ENCODE measurements around the gene KLHL42. TPM values are rescaled to one million over a fixed set of nuclear protein-coding genes. Genes with fewer than 3 reads are reported as not detected.
"Not testable (repeated sequence)": the region's sequence is repeated elsewhere in the genome, so short reads cannot be mapped to it uniquely, and the experiment has no call there.

KLHL42 gene
- total RNA-seq, 2 donors from 2014 or later, result 16.5 to 20.1 TPM

DNA sequence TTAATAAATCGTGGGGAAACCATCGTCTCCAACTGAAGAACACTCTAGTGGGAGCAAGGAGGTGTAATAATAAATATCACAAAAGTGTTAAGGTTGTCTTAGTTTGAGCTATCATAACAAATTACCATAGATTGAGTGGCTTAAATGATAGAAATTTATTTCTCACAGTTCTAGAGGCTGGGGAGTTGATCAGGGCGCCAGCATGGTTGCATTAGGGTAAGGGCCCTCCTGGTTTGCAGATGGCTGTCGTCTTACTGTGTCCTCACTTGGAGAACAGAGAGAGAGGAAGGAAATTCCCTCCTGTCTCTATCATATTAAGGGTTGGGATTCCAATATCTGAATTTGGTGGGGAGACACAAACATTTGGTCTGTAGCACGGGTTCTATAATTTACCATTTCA is 36.4 kb upstream of the KLHL42 start:
- Histone ChIP-seq H3K27me3 (no peaks in the 10 kb centered on the region), H3K36me3 (no peaks in the 10 kb centered on the region), H3K4me1 (no peaks in the 10 kb centered on the region), H3K9ac (ENCODE audit: low read depth in 2 of 2, low read length in 2 of 2) (no peak overlapping the region), H3K27ac (no peak overlapping the region), H3K9me3 (no peaks in the 10 kb centered on the region), H3K4me3 (no peak overlapping the region)
- intact Hi-C loops (cut with DNase I), result loop anchor here (5.0 kb wide), 1 partner anchor 74 kb away; no protein-coding TSS in a partner anchor
- TF ChIP-seq, protein P1, sequence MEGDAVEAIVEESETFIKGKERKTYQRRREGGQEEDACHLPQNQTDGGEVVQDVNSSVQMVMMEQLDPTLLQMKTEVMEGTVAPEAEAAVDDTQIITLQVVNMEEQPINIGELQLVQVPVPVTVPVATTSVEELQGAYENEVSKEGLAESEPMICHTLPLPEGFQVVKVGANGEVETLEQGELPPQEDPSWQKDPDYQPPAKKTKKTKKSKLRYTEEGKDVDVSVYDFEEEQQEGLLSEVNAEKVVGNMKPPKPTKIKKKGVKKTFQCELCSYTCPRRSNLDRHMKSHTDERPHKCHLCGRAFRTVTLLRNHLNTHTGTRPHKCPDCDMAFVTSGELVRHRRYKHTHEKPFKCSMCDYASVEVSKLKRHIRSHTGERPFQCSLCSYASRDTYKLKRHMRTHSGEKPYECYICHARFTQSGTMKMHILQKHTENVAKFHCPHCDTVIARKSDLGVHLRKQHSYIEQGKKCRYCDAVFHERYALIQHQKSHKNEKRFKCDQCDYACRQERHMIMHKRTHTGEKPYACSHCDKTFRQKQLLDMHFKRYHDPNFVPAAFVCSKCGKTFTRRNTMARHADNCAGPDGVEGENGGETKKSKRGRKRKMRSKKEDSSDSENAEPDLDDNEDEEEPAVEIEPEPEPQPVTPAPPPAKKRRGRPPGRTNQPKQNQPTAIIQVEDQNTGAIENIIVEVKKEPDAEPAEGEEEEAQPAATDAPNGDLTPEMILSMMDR (IDR thresholded peaks at IDR 0.05), result no peak
- DNase-seq, result no peak

DNA sequence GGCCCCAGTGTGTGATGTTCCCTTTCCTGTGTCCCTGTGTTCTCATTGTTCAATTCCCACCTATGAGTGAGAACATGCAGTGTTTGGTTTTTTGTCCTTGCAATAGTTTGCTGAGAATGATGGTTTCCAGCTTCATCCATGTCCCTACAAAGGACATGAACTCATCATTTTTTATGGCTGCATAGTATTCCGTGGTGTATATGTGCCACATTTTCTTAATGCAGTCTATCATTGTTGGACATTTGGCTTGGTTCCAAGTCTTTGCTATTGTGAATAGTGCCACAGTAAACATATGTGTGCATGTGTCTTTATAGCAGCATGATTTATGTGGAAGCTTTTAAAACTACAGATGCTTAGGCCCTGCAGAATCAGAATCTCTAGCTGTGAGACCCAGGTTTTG is 34.3 kb upstream of the KLHL42 start:
- DNase-seq; H3K9me3 ChIP-seq; H3K4me3 ChIP-seq; H3K4me1 ChIP-seq; H3K9ac ChIP-seq (ENCODE audit: low read depth in 2 of 2, low read length in 2 of 2); intact Hi-C loops (cut with DNase I); H3K27me3 ChIP-seq; H3K36me3 ChIP-seq; H3K27ac ChIP-seq: not testable (repeated sequence)

DNA sequence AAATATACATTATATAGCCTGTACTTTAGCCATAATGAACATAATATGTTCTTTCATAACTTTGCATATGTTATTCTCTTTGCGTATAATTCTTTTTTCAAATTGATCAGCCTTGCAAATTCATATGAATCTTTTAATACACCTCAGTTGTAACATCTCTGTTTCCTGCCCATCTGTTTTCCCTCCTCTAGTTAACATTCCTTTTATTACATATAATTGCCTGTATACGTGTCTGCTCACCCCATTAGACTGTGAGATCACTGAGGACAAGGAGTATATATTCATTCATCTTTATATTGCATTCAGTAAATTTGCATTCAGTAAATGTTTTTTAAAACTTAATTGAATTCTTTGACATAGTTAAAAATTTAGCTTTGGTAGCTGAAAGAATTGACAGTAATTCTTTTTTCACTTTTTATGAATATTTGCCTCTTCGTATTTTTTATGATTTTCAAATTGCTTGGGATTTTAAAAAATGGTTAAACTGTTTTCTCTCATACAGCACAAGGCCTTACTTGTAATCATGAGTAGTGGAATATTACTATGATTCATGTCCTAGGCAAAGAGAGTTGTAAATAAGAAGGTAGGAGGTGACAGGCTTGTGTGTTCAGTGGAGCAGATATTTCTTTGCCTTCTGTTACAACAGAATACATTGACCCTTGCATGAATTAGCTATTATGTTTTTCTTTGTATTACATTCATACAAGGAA is 32.8 kb upstream of the KLHL42 start:
- no peak overlapping the region for H3K4me3 ChIP-seq
- H3K4me1 ChIP-seq, result no peaks in the 10 kb centered on the region
- no peak for DNase-seq
- intact Hi-C loops (cut with DNase I), result no loop called here
- no peaks in the 10 kb centered on the region for H3K36me3 ChIP-seq
- no peak overlapping the region for H3K9ac ChIP-seq (ENCODE audit: low read depth in 2 of 2, low read length in 2 of 2)
- H3K27ac ChIP-seq, result peak overlapping the region; percentile 49
- TF ChIP-seq, protein P1 (IDR thresholded peaks at IDR 0.05), result no peak
- H3K9me3 ChIP-seq, result no peaks in the 10 kb centered on the region
- no peaks in the 10 kb centered on the region for H3K27me3 ChIP-seq

DNA sequence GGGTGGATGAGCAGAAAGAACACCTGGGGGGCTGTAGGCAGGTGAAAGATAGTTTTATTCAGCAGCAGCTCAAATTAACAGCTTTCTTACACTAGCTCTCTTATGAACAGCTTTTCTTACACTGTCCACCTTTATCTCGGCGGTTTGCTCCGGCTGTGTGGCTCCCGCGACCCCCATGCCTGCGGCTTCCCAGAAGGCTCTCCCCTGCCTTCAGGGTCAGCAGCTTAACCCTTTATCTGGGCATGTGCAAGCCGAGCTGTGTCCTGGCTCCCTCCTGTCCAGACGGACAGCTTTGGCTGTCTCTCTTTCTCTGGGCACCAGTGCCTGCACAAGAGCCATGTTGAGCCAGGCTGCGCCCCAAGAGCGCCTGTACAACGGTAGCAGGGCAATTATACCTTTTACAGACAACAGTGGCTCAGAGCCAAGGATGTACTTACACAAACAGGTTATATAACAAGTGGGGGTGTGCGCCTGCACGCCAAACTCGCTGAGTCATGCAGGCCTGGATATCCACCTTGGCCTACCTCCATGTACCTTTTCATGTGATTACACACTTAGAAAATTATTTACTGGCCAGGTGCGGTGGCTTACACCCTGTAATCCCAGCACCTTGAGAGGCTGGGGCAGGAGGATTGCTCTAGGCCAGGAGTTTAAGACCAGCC is 28.5 kb upstream of the KLHL42 start:
- intact Hi-C loops (cut with DNase I), result no loop called here
- Histone ChIP-seq H3K36me3 (no peaks in the 10 kb centered on the region), H3K27me3 (no peaks in the 10 kb centered on the region), H3K4me3 (no peak overlapping the region), H3K9me3 (no peaks in the 10 kb centered on the region), H3K9ac (ENCODE audit: low read depth in 2 of 2, low read length in 2 of 2) (no peak overlapping the region), H3K27ac (peak overlapping the region; percentile 13), H3K4me1 (no peaks in the 10 kb centered on the region)
- DNase-seq, result peak; percentile 86
- TF ChIP-seq, protein P1 (IDR thresholded peaks at IDR 0.05), result no peak

DNA sequence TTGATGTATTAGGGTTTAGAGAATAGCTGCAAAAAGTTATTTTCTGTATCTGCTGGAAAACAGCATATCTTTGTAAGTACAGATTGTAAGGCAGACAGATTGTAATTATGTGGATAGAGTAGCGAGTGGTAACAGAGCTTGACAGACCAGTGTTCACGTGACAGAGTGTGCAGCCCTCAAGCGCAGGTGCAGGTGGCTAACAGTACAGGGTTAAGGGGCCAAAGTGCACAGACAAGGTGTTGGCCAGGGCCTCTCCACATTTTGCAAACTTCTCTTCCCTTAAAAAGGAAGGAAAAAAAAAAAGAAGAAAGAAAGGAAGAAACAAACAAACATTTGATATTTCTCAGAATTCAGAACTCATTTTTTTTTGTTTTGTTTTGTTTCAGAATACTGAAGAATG is 25.2 kb upstream of the KLHL42 start:
- Histone ChIP-seq H3K4me1 (no peaks in the 10 kb centered on the region), H3K36me3 (no peaks in the 10 kb centered on the region), H3K9me3 (no peaks in the 10 kb centered on the region), H3K9ac (ENCODE audit: low read depth in 2 of 2, low read length in 2 of 2) (no peak overlapping the region), H3K27me3 (no peaks in the 10 kb centered on the region), H3K27ac (peak overlapping the region; percentile 11), H3K4me3 (no peak overlapping the region)
- TF ChIP-seq, protein P1 (IDR thresholded peaks at IDR 0.05), result no peak
- DNase-seq, result peak; percentile 68
- intact Hi-C loops (cut with DNase I), result no loop called here

DNA sequence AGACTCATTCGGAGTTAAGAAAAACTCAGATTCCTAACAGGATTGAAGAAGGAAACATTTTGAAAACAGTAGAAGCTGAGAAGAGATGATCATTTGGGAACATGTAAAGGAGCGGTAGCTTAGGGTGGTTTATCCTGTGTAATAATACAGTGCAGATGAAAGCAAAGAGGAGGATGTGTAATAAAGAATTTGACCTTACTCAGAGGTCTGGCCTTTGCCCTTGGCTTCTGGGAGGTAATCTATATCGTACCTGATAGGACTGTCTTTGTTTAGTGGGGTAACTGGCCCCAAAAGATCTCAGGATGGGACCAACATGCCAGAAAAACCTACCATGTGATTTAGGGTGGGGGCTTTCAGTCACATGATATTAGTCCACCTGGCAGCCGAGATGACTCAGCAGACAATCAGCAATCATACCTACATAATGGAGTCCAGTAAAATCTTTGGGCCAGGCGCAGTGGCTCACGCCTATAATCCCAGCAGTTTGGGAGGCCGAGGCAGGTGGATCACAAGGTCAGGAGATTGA is 23.3 kb upstream of the KLHL42 start:
- no peaks in the 10 kb centered on the region for H3K36me3 ChIP-seq
- no peak for DNase-seq
- TF ChIP-seq, protein P1 (IDR thresholded peaks at IDR 0.05), result no peak

More for the DNA sequence above, 23.3 kb upstream of the KLHL42 start:
- H3K4me1 ChIP-seq, result no peaks in the 10 kb centered on the region
- no peaks in the 10 kb centered on the region for H3K27me3 ChIP-seq
- no peak overlapping the region for H3K9ac ChIP-seq (ENCODE audit: low read depth in 2 of 2, low read length in 2 of 2)
- no peaks in the 10 kb centered on the region for H3K9me3 ChIP-seq
- H3K27ac ChIP-seq, result no peak overlapping the region
- intact Hi-C loops (cut with DNase I), result no loop called here
- no peak overlapping the region for H3K4me3 ChIP-seq
